ENCODE results near the gene CNPPD1.

CNPPD1 gene

DNA sequence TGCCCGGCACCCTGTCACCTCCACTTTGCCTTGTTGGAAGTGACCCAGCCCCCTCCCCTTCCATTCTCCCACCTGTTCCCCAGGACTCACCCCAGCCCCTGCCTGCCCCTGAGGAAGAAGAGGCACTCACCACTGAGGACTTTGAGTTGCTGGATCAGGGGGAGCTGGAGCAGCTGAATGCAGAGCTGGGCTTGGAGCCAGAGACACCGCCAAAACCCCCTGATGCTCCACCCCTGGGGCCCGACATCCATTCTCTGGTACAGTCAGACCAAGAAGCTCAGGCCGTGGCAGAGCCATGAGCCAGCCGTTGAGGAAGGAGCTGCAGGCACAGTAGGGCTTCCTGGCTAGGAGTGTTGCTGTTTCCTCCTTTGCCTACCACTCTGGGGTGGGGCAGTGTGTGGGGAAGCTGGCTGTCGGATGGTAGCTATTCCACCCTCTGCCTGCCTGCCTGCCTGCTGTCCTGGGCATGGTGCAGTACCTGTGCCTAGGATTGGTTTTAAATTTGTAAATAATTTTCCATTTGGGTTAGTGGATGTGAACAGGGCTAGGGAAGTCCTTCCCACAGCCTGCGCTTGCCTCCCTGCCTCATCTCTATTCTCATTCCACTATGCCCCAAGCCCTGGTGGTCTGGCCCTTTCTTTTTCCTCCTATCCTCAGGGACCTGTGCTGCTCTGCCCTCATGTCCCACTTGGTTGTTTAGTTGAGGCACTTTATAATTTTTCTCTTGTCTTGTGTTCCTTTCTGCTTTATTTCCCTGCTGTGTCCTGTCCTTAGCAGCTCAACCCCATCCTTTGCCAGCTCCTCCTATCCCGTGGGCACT is 5.8 kb upstream of the CNPPD1 start:
- intact Hi-C loops (cut with DNase I), result no loop called here
- peak in 1 of 10 donors; percentile 75 for DNase-seq

DNA sequence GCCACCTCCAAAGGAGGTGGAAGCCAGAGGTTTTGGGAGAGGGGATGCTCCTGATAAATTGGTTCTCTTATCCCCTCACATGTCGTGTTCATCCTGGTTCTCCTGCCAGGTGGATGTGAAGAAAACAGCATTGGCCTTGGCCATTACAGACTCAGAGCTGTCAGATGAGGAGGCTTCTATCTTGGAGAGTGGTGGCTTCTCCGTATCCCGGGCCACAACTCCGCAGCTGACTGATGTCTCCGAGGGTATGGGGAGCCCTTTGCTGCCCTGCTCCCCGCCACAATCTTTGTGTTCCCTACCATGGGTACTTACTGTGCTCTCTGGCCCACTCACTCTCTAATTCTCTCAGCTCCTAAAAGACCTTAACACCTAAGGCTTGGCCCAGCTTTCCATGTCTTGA is 4.8 kb upstream of the CNPPD1 start:
- DNase-seq, result peak in 1 of 10 donors; percentile 2
- intact Hi-C loops (cut with DNase I), result no loop called here

DNA sequence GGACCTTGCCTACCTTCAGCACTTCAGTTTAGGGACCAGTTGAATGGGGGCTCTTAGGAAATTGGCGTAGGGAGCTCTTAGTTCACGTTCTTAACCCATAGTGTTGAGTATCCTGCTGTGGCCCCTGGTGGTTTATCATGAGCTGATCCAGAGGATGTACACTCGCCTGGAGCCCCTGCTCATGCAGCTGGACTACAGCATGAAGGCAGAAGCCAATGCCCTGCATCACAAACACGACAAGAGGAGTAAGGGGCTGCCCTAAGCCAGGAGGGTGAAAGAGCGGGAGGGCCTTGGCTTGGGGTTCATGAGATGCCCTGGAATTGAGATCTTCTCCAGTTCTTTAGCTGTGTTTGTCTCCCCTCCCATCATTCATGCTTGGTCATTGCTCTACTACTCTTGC is 4.2 kb upstream of the CNPPD1 start:
- intact Hi-C loops (cut with DNase I), result no loop called here
- peak in 1 of 10 donors; percentile 14 for DNase-seq

DNA sequence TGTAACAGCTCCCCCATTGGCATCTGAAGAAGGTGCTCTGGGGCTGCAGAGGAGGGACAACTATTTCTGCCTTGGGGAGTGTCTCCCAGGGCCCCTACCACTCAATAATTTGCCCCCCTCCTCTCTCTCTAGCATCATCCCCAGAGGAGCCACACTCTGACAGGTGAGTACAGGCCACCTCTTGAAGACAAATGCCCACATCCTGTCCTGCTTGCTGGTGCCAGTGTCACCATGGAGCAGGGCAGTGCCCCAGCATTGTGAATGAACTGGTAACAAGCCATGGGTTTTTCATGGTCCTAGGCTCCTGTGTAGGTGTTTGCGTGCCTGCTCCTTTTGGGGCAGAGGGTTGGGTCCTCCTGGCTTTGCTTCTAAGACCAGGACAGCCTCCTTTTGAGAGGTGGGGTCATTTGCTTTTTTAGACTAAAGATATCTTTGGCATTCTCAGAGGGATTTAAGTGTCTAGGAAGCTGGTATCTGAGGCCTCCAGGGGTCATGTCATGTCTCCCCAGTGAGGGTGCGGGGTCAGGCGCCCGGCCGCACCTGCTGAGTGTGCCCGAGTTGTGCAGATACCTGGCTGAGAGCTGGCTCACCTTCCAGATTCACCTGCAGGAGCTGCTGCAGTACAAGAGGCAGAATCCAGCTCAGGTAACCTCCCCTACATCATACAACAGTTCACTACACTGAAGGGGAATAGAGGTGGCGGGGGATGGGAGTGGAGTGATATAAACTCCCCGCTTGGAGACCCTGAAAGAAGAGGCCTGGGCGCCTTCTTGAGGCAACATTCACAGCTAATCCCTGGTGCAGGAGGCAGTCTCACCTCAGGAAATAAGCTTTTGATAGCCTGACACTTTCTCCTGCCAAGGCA is 3.1 kb upstream of the CNPPD1 start:
- peak in 1 of 10 donors; percentile 77 for DNase-seq

DNA sequence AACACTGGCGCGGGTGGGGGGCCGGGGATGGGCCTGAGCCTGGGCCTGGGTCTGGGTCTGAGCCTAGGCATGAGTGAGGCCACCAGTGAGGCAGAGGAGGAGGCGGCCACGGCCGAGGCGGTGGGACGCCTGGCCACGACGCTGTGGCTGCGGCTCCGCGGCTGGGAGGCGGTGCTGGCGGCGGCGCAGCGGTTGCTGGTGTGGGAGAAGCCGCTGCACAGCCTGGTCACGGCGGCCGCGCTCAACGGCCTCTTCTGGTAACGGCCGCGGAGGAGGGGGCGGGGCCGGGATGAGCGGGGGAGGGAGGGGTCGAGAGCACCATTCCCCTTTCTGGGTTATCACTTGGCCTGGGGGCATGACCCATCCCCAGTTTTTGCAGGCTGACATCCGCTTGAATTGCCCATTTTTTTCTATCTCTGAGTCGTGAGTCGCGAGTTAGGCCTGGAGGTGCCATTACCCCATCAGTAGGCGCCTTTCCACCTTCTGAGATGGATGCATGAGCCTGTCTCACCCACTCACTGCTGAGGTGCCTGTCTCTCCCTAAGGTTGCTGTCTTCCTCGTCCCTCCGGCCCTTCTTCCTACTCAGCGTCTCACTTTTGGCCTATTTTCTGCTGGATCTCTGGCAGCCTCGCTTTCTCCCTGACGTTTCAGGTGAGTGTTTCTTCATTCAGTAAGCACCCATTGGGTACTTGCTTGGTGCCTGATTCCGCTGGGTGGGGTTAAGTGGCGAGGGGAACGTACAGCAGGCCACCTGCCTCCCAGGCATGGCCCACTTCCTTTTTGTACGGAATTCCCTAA is 1.9 kb upstream of the CNPPD1 start:
- peak in 9 of 10 donors; percentile 17 to 92 (median 33) for DNase-seq
- intact Hi-C loops (cut with DNase I), result loop anchor here (1.0 to 5.0 kb wide), 3 partner anchors 28 to 119 kb away; partner anchors contain the start of genes ANKZF1, ATG9A and ZFAND2B

More for the DNA sequence above, 3.1 kb upstream of the CNPPD1 start:
- intact Hi-C loops (cut with DNase I), result loop anchor here (2.0 to 5.0 kb wide), 2 partner anchors 27 to 117 kb away; partner anchors contain the start of gene ZFAND2B

DNA sequence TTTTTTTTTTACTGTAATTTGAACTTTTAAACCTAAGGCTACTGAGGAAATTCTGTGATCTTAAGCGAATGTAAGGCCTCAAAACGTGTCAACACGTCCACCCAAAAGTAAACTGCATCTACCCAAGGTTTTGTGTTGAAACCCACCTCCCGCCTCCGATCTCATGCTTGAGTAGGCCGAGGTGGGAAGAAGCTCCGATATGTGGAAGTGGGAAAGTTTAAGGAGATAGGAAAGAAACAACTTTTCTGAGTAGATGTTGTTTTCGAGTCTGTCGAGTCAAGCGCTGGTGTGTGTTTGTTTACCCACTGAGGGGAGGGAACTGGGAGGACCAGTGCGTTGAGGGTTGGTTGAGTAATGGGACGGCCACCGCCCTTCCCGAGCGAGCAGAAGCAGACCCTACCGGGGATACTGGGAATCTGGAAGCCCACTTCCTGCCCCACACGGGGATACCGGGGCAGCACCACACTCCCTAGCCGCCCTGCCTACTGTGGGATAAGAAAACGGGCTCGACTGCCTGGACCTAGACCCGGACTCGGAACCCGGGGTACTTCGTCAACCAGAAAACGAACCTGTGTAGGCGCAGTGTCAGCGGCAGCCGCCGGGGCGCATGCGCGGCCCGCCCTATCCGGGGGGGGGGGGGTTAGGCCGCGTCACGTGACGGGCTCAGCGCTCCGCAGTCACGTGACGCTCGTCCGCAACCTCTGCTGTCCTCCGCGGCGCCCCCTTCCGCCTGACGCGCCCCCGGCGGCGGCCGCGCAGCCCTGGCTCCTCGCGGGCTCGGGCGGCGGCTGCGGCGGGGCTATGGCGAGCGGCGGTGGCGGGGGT is 1.0 kb upstream of the CNPPD1 start, which contains the start of gene RETREG2:
Gene RETREG2 (plus strand): TSS at position 724 of the 825 bp plus-strand sequence. CDS start 78 bp downstream, at position 802.
- peak; percentile 64 to 95 (median 74) for DNase-seq
- intact Hi-C loops (cut with DNase I), result loop anchor here (1.0 to 5.0 kb wide), 5 partner anchors 17 to 120 kb away; partner anchors contain the start of genes ANKZF1, ATG9A, DNAJB2 and NHEJ1

DNA sequence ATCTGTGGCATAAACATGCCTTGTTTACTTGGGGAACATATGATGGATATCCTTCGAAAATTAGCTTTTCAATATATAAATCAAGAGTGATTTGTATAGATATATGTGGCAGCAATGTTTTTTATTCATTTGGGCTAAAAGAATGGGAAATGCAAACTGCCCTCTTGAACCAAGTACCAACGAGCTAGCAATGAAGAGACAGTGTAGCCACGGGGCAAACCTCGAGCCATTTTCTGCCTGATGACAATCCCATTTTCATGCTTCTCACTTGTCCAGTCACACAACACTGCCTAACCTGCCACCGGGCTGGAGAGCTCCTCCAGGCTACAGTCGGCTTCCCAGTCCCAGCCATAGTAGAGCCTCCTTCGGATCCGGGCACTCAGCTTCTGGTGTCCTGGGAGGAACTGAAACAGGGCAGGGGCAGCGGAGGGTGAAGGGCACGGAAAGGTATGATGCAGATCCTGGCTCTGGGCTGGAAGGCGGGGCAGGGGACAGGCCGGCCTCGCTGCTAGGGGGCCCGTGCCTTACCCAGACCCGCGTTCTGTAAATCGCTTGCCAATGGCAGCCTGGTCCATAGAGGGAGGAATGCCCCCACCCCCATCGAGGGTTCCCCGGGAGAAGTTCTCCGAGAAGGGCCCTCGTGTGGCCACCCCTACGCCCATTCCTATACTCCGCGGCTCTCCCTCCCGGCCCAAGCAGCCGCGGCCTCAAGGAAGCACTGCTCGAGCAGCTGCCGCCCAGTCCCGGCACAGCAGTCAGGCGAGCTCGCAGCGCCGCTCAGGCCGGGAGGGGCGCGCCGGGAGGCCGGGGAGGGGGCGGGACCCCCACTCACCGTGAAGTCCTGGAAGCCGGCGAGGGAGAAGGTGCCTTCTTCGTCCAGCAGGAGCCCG is 552 bp downstream of the CNPPD1 start:
- peak; percentile 36 to 92 (median 52) for DNase-seq
- intact Hi-C loops (cut with DNase I), result loop anchor here (2.0 to 5.0 kb wide), 3 partner anchors 15 to 121 kb away; partner anchors contain the start of genes DNAJB2 and NHEJ1

DNA sequence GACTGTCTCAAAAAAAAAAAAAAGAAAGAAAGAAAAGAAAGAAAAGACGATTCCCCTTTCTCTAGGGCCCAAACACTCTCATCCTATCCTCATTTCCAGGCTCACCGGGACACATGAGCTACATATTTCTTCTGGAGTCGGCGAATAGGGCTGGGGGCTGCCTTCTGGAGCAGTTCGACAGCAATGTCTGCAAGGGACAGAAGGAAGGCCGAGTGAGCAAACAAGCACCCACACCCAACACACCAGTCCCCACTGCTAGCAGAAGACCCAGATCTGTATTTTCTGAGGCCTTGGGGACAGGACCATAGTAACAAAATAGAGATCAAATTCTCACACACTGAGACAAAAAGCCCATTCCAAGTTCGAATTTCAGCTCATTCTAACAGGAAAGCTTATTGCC is 1.2 kb downstream of the CNPPD1 start:
- intact Hi-C loops (cut with DNase I), result loop anchor here (5.0 kb wide), 1 partner anchor 122 kb away; no protein-coding TSS in a partner anchor
- peak in 1 of 10 donors; percentile 54 for DNase-seq

DNA sequence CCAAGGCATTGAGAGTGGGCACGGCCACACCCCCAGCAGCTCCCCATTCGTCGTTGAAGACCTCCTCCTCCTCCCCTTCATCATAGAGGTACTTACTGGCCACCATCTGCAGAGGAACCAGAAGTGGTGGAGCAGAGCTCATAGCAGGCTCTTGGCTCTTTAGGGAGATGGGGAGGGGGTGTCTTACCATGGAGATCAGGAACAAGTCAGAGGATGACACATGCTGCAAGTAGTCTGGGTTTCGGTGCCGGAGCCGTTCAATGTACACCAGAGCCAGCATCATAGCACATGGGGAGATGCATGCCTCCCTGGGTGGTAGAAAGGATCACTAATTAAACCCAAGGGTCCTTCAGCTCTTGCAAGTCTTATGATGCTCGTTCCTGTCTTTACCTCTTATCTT is 1.9 kb downstream of the CNPPD1 start:
- intact Hi-C loops (cut with DNase I), result loop anchor here (5.0 kb wide), 1 partner anchor 122 kb away; no protein-coding TSS in a partner anchor
- DNase-seq, result peak in 1 of 10 donors; percentile 48

DNA sequence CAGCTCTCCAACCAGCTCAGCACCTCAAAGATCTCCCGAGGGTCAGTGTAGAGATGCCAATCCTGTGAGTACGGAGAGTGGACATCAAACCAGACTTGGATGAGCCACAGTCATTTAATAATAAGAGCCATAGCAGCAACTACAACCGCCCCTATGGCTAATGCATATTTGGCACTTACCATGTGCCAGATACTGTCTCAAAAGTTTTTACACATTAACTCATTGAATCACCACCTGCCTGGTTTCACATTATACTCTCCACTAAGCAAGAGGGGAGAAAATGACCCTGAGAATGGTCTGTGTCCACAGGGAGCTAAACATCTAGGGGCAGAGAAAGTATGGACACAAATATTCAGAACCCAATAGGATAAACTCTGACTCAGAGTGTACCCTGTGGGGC is 2.6 kb downstream of the CNPPD1 start:
- intact Hi-C loops (cut with DNase I), result no loop called here

DNA sequence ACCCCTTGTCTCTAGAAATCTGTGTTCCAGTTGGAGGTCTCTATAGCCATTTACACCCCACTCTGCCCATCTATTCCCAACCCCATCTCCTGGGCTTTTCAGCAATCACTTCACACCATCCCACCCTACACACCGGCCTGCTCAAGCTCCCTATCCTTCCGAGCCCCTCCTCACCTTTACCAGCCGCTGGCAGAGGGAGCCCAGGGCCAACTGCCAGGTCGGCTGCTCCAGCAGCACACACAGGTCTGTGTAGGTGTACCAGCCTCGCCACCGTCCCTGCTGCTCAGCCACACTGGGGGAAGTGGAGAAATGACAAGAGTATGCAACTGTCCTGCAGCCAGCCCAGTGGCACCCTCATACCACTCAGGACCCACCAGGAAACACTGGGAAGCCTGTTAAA is 3.5 kb downstream of the CNPPD1 start:
- peak in 1 of 10 donors; percentile 73 for DNase-seq
- intact Hi-C loops (cut with DNase I), result no loop called here

More for the DNA sequence above, 2.6 kb downstream of the CNPPD1 start:
- DNase-seq, result no peak

DNA sequence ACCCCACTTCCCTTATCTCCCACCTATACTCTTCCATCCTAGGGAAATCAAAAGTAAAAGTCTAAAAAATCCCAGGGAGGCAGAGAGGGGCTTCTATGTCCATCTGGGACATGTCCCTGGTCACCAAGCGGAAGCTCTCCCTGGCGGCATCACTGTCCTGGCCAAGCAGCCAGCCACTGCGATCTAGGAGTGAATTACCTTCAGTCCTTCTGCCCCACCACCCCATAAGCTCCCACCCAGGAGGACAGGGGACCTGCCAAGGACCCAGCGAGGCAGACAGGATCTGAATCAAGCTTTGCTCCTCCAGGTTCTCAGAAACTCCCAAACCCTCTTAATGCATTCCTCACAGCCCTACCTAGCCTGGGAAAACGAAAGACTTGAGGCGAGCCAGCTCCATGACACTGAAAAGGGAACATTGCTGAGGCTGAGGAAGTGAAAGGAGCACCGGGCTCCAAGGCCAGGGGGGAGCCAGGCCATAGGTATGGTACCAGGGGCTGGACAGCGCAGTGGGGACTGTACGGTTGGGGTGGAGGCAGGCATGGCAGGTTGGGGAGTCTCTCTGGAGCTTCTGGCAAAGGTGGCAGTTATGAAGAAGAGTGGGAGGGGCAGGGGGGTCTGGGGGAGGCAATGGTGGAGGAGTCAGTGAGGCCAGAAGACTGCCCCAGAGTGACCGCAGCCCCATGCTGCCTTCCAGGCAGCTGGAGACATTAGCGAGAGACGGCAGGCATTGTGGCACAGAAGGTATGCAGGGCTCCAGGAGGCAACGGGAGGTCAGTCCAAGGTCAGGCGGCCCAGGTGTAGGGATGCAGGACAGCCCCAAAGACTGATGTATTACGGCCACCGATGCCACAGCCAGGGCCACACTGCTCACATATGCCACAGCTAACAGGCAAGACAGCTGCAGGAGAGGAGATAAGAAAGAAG is 4.2 kb downstream of the CNPPD1 start:
- peak in 1 of 10 donors; percentile 66 for DNase-seq
- intact Hi-C loops (cut with DNase I), result no loop called here

DNA sequence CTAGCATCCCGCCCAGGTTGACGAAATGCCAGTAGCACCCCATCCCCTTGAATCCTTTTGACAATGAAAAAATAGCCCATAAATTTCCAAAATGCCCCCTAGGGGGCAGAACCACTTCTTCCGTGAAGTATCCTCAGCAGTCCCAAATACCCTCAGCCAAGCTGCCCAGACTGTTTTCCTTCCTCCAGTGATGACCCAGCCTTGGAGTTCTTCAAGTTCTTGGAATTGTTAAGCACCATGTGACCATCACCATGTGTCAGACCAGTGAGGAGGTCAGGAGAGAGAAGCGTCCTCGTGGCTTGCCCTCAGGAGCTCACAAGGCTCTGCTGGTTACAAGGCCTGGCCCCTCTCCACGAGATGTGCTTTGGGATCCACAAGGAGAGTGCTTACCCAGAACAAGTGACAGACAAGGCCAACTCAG is 5.5 kb downstream of the CNPPD1 start:
- DNase-seq, result peak in 3 of 10 donors; percentile 4 to 82 (median 37)
- intact Hi-C loops (cut with DNase I), result no loop called here

DNA sequence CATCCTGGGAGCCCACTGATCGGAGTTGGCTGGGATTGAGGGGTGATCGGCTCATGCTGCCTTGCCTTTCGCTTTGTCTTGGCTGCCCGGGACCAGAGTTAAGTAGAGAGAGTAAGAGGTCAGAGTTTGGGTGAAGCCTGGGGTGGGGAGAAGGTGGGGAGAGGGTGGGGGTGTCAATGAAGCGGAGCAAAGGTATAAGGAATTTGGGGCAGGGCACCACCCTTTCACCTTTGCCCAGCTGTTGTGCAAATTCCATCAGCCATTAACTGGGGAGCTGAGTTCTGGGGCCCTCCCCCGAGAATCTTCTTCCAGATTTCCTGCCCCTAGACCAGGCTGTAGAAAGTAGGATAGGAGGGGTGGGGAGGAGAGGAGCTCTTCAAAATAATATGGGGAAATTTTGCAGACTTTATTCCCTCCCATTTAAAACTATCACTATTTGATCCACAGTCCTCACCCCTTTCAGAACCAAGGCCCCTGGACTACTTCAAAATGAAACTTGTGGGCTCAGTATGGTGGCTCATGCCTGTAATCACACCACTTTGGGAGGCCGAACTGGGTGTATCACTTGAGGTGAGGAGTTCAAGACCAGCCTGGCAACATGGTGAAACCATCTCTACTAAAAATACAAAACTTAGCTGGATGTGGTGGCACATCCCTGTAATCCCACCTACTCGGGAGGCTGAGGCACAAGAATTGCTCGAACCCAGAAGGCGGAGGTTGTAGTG is 6.6 kb downstream of the CNPPD1 start, which contains the start of gene SLC23A3:
Gene SLC23A3 (minus strand): TSS at position 100 of the 725 bp plus-strand sequence. CDS start 45 bp downstream, at position 55.
- DNase-seq, result peak in 1 of 10 donors; percentile 51
- intact Hi-C loops (cut with DNase I), result no loop called here

DNA sequence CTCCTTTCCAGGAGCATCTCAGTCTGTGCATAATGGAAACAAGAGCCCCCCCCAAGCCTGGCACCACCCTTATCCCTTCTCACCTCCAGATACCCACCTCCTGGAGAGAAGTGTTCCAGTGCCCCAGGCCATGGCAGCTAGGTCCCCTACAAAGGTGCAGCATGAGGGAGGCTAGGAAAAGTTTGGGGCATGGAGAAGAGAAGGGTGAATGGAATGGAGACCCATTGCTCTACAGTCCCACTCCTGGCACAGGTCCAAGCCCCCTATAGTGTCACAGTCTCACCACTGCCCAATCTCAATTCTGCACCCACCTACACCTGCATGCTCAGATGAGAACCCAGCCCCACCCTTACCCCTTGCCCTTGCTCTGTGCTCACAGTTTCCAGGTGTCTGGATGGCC is 7.8 kb downstream of the CNPPD1 start:
- peak in 1 of 10 donors; percentile 52 for DNase-seq
- intact Hi-C loops (cut with DNase I), result no loop called here

DNA sequence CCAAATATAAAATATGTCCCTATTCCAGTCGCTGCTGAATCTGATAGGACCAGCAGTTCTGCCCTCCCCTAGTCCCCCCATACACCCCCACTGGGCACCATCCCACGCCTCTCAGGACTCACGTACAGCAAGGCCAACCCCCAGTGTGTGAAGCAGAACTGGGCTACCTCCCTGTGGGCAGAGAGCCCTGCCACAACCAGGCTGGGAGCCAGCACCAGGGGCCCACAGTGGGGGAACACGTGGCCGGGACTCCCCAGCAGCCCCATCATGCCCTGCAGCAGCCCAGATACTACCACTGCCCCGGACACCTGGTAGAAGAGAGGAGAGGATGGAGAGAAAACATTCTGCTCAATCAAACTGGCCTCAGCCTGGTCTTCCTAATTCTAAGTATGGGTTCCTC is 8.2 kb downstream of the CNPPD1 start:
- peak in 2 of 10 donors; percentile 20 to 72 for DNase-seq
- intact Hi-C loops (cut with DNase I), result no loop called here
